ENCODE data around the gene DPYD. TPM values are rescaled to one million over a fixed set of nuclear protein-coding genes. Genes with fewer than 3 reads are reported as not detected.
"Not testable (repeated sequence)": the region's sequence is repeated elsewhere in the genome, so short reads cannot be mapped to it uniquely, and the experiment has no call there.

DPYD gene
- total RNA-seq, 1 donor from 2014 or later: 29.4 TPM

GRCh38 chr1:97350241-97350640 is 570.6 kb downstream of the DPYD start:
- ATAC-seq: no peak

- not testable (repeated sequence) for ATAC-seq
Observed at GRCh38 chr1:97349794-97350193, 571.0 kb downstream of the DPYD start.

- ATAC-seq: no peak
Observed at GRCh38 chr1:97348599-97349265, 572.1 kb downstream of the DPYD start.

- no peak for ATAC-seq
Observed at GRCh38 chr1:97340951-97341350, 579.9 kb downstream of the DPYD start.

- ATAC-seq: no peak
Observed at GRCh38 chr1:97338347-97338746, 582.5 kb downstream of the DPYD start.

GRCh38 chr1:97337250-97338030 is 583.4 kb downstream of the DPYD start:
- ATAC-seq: no peak

GRCh38 chr1:97334454-97334853 is 586.4 kb downstream of the DPYD start:
- ATAC-seq: no peak

GRCh38 chr1:97332716-97333115 is 588.1 kb downstream of the DPYD start:
- ATAC-seq: no peak

- no peak for ATAC-seq
Observed at GRCh38 chr1:97331165-97331564, 589.7 kb downstream of the DPYD start.

- ATAC-seq: no peak
Observed at GRCh38 chr1:97314685-97315084, 606.1 kb downstream of the DPYD start.

GRCh38 chr1:97308131-97308530 is 612.7 kb downstream of the DPYD start:
- ATAC-seq: no peak

GRCh38 chr1:97307568-97307967 is 613.3 kb downstream of the DPYD start:
- ATAC-seq: no peak

GRCh38 chr1:97307151-97307550 is 613.7 kb downstream of the DPYD start:
- ATAC-seq: no peak

GRCh38 chr1:97306504-97306903 is 614.3 kb downstream of the DPYD start:
- no peak for ATAC-seq

- ATAC-seq: no peak
Observed at GRCh38 chr1:97304366-97304765, 616.5 kb downstream of the DPYD start.

GRCh38 chr1:97298966-97299365 is 621.9 kb downstream of the DPYD start:
- ATAC-seq: no peak

GRCh38 chr1:97297611-97298010 is 623.2 kb downstream of the DPYD start:
- ATAC-seq: no peak

GRCh38 chr1:97281962-97282361 is 638.9 kb downstream of the DPYD start:
- ATAC-seq: no peak

- ATAC-seq: peak; percentile 99
Observed at GRCh38 chr1:97277891-97278654, 642.8 kb downstream of the DPYD start.

- no peak for ATAC-seq
Observed at GRCh38 chr1:97271916-97272788, 648.7 kb downstream of the DPYD start.

- ATAC-seq: no peak
Observed at GRCh38 chr1:97270508-97271307, 650.1 kb downstream of the DPYD start.

GRCh38 chr1:97265630-97266029 is 655.2 kb downstream of the DPYD start:
- no peak for ATAC-seq
